Fibroblast of lung (primary cell): ENCODE measurements around the gene DIP2C. TPM values are rescaled to one million over a fixed set of nuclear protein-coding genes. Genes with fewer than 3 reads are reported as not detected.

Source experiments
- DNase-seq, 2 donors: peaks; one replicate each; pipeline versions ENCODE4 v3.0.0 to v3.0.0-alpha.2; 2010; ENCODE audit warnings: low read depth in 2 of 2
- H2AFZ ChIP-seq: 2 replicates; pipeline ENCODE4 v1.5.1; 2012; ENCODE audit warnings: low read length, control low read depth, inconsistent platforms
- H3K27ac ChIP-seq: 2 replicates; pipeline ENCODE4 v1.5.1; 2011; ENCODE audit warnings: low read length, control low read depth; ENCODE audit not compliant: insufficient read depth
- H3K27me3 ChIP-seq: 2 replicates; pipeline ENCODE4 v1.5.1; 2011; ENCODE audit warnings: mild to moderate bottlenecking, low read length; ENCODE audit not compliant: control insufficient read depth, insufficient read depth
- H3K36me3 ChIP-seq: 2 replicates; pipeline ENCODE4 v1.5.1; 2011; ENCODE audit warnings: low read length; ENCODE audit not compliant: control insufficient read depth, insufficient read depth
- H3K4me1 ChIP-seq: 2 replicates; pipeline ENCODE4 v1.5.1; 2011; ENCODE audit warnings: low read length; ENCODE audit not compliant: control insufficient read depth, insufficient read depth; ENCODE audit errors: extremely low read depth
- H3K4me2 ChIP-seq: 2 replicates; pipeline ENCODE4 v1.5.1; 2011; ENCODE audit warnings: low read length, control low read depth; ENCODE audit not compliant: insufficient read depth; ENCODE audit errors: extremely low read depth
- H3K4me3 ChIP-seq, 4 experiments: fragments of 200-600 bp in 1 of 4; sonication (generic) in 1 of 4; replicated peaks in 1 of 4; 2 replicates each; pipeline ENCODE4 v1.5.1; 2011 to 2016; ENCODE audit warnings: low read length in 4 of 4, low read depth in 3 of 4, mild to moderate bottlenecking in 3 of 4, control low read depth in 2 of 4, inconsistent platforms in 1 of 4, mixed read lengths in 1 of 4; ENCODE audit not compliant: insufficient read depth in 1 of 4; ENCODE audit errors: control extremely low read depth in 1 of 4
- H3K79me2 ChIP-seq: 2 replicates; pipeline ENCODE4 v1.5.1; 2012; ENCODE audit warnings: mild to moderate bottlenecking, low read length, inconsistent platforms; ENCODE audit not compliant: control insufficient read depth, insufficient read depth
- H3K9ac ChIP-seq: 2 replicates; pipeline ENCODE4 v1.5.1; 2011; ENCODE audit warnings: mild to moderate bottlenecking, low read length, control low read depth; ENCODE audit not compliant: insufficient read depth
- H3K9me3 ChIP-seq: 2 replicates; pipeline ENCODE4 v1.5.1; 2012; ENCODE audit warnings: low read depth, low read length; ENCODE audit not compliant: control insufficient read depth, insufficient read depth
- H4K20me1 ChIP-seq: 2 replicates; pipeline ENCODE4 v1.5.1; 2011; ENCODE audit warnings: low read length; ENCODE audit not compliant: control insufficient read depth, insufficient read depth; ENCODE audit errors: extremely low read depth
- CTCF ChIP-seq, 2 donors: IDR thresholded peaks in 1 of 2; conservative IDR thresholded peaks in 1 of 2; 1 replicate in 1 of 2; 2 replicates in 1 of 2; pipeline ENCODE4 v1.5.1; 2011 to 2012; ENCODE audit warnings: low read length in 2 of 2, control low read depth in 1 of 2, inconsistent platforms in 1 of 2, low read depth in 1 of 2, mild to moderate bottlenecking in 1 of 2
- EZH2 ChIP-seq: IDR thresholded peaks from 2 replicates; pipeline ENCODE4 v1.5.1; 2012; ENCODE audit warnings: low read length, control low read depth, mild to moderate bottlenecking; ENCODE audit errors: missing control alignments
- polyA plus RNA-seq, 2 donors: library from polyadenylated mRNA; depleted of rRNA in 1 of 2; stranded (reverse) in 1 of 2; unstranded in 1 of 2; fragments of >200 nt; gene quantifications; 2 replicates each; pipeline ENCODE4 v1.2.1, GENCODE V29; 2011 to 2012; ENCODE audit warnings: missing spikeins in 1 of 2
- total RNA-seq: library from RNA; depleted of rRNA; stranded (reverse); fragments of >200 nt; gene quantifications from 2 replicates; pipeline ENCODE4 v1.2.1, GENCODE V29; 2014

DIP2C gene
- total and polyA plus RNA-seq, 2 donors (not counting 1 experiment from before 2014, with no cell fraction given): 10.7 to 18.3 TPM

- Histone ChIP-seq H3K4me1 (peaks cover 14% of the 10 kb centered on the region), H4K20me1 (no peaks in the 10 kb centered on the region), H3K4me2 (no peak overlapping the region), H3K27ac (no peak overlapping the region), H3K36me3 (no peaks in the 10 kb centered on the region), H3K4me3 (no peak overlapping the region), H3K9ac (no peak overlapping the region), H3K27me3 (no peaks in the 10 kb centered on the region), H3K9me3 (no peaks in the 10 kb centered on the region), H2AFZ (no peak overlapping the region), H3K79me2 (peaks cover 29% of the 10 kb centered on the region)
- no peak for DNase-seq
- TF ChIP-seq EZH2 (no peak), CTCF (conservative IDR thresholded peaks at IDR 0.05 in 1 of 2, IDR thresholded peaks at IDR 0.05 in 1 of 2; ENCODE audit: low read depth in 1 of 2, low read length in 2 of 2) (no peak)
Observed at GRCh38 chr10:595473-595872, 94.0 kb downstream of the DIP2C start.

GRCh38 chr10:594584-595270, 94.7 kb downstream of the DIP2C start:
- no peak overlapping the region for H3K27ac ChIP-seq
- H2AFZ ChIP-seq: no peak overlapping the region
- H3K79me2 ChIP-seq: peaks cover 27% of the 10 kb centered on the region
- no peak for DNase-seq
- no peaks in the 10 kb centered on the region for H4K20me1 ChIP-seq
- peaks cover 14% of the 10 kb centered on the region for H3K4me1 ChIP-seq
- no peak overlapping the region for H3K9ac ChIP-seq
- H3K9me3 ChIP-seq: no peaks in the 10 kb centered on the region
- no peak for TF ChIP-seq EZH2
- TF ChIP-seq CTCF (conservative IDR thresholded peaks at IDR 0.05 in 1 of 2, IDR thresholded peaks at IDR 0.05 in 1 of 2; ENCODE audit: low read depth in 1 of 2, low read length in 2 of 2): no peak
- no peak overlapping the region for H3K4me3 ChIP-seq
- H3K36me3 ChIP-seq: no peaks in the 10 kb centered on the region
- H3K4me2 ChIP-seq: no peak overlapping the region
- no peaks in the 10 kb centered on the region for H3K27me3 ChIP-seq

GRCh38 chr10:593901-594457, 95.5 kb downstream of the DIP2C start:
- peaks cover 9% of the 10 kb centered on the region for H3K4me1 ChIP-seq
- no peaks in the 10 kb centered on the region for H3K27me3 ChIP-seq
- H4K20me1 ChIP-seq: no peaks in the 10 kb centered on the region
- TF ChIP-seq CTCF (conservative IDR thresholded peaks at IDR 0.05 in 1 of 2, IDR thresholded peaks at IDR 0.05 in 1 of 2; ENCODE audit: low read depth in 1 of 2, low read length in 2 of 2): no peak
- TF ChIP-seq EZH2: no peak
- H3K9ac ChIP-seq: no peak overlapping the region
- peak overlapping the region in 1 of 4 experiments; percentile 10 for H3K4me3 ChIP-seq
- peak; percentile 86 to 91 for DNase-seq
- no peaks in the 10 kb centered on the region for H3K36me3 ChIP-seq
- peaks cover 25% of the 10 kb centered on the region for H3K79me2 ChIP-seq
- H2AFZ ChIP-seq: no peak overlapping the region
- no peak overlapping the region for H3K27ac ChIP-seq
- H3K4me2 ChIP-seq: no peak overlapping the region
- H3K9me3 ChIP-seq: no peaks in the 10 kb centered on the region
